Measurements from ENCODE around the gene ZNF593OS.

The ZNF593OS gene

GRCh38 chr1:26126321-26127084 is 45.1 kb downstream of the ZNF593OS start:
- DNase-seq (ENCODE audit: low spot score) (no peak), FAIRE-seq (no peak)

DNA sequence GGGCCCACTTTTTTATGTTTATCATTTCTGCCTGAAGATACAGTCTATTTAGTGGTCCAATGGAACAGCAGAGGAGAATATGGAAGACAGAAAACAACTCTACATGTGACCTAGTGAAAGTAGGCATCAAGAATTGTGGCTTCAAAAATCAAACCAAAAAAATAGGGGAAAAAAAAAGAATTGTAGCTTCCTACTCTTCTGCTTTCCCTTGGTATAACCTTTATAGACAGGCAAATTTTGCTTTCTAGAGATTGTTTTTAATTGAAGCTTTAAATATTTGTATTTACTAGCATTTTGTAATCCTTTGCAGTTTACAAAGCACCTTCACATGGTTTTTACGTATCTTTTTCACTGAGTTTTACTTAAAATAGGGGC is 45.7 kb downstream of the ZNF593OS start:
- FAIRE-seq (no peak), DNase-seq (ENCODE audit: low spot score) (no peak)

DNA sequence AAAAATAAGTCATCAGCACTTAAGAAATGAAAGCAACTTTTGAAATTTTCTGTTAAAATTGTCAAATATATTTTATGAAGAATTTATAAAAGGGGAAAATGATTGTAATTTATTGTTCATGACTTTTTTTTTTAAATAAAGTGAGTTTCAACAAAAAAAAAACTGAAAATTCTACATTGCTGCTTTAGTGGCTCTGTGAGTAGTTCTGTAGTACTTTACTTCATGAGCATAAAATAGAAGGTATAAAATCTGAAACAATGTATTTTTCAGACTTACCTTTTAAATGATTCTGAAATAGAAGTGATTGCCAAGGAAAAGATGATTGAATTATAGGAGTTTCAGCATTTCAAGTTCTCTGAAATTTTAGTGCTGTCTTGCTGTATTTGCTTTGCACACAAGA is 46.2 kb downstream of the ZNF593OS start:
- no peak for DNase-seq (ENCODE audit: low spot score)
- FAIRE-seq = no peak

GRCh38 chr1:26124418-26125331 is 47.0 kb downstream of the ZNF593OS start:
- DNase-seq (ENCODE audit: low spot score) = no peak
- no peak for FAIRE-seq

- FAIRE-seq (no peak), DNase-seq (ENCODE audit: low spot score) (no peak)
Observed at GRCh38 chr1:26122988-26123973, 48.4 kb downstream of the ZNF593OS start.

GRCh38 chr1:26121854-26122773 is 49.5 kb downstream of the ZNF593OS start:
- no peak for FAIRE-seq

GRCh38 chr1:26119892-26120608 is 51.6 kb downstream of the ZNF593OS start:
- no peak for DNase-seq (ENCODE audit: low spot score)
- FAIRE-seq = no peak

More at GRCh38 chr1:26121854-26122773, 49.5 kb downstream of the ZNF593OS start:
- no peak for DNase-seq (ENCODE audit: low spot score)

Data from urothelium cell line (cell line).